K562 (cell line): ENCODE results near the gene TTC31. TPM values are rescaled to one million over a fixed set of nuclear protein-coding genes. Genes with fewer than 3 reads are reported as not detected.

Experiments
- BDP1 ChIP-seq: IDR thresholded peaks from 3 replicates; pipeline ENCODE4 v1.6.1; 2011; ENCODE audit not compliant: insufficient read length, insufficient read depth
- CAMTA2 ChIP-seq: fragments of 250-450 bp; sonication (Bioruptor Pico); conservative IDR thresholded peaks from 2 replicates; pipeline ENCODE4 v1.5.1; 2022
- CBFA2T3 ChIP-seq: fragments of 450-650 bp; IDR thresholded peaks from 2 replicates; pipeline ENCODE4 v1.6.1; 2017
- CEBPG ChIP-seq, 3 experiments: fragments of 200-800 bp in 1 of 3; sonication (Bioruptor generic) in 1 of 3; sonication (generic) in 1 of 3; formaldehyde crosslinking in 1 of 3; IDR thresholded peaks in 2 of 3; conservative IDR thresholded peaks in 1 of 3; 2 replicates each; pipeline versions ENCODE4 v1.6.1 to v1.8.0; 2016 to 2022; ENCODE audit warnings: missing compliant biosample characterization in 2 of 3, missing genetic modification characterization in 2 of 3, mild to moderate bottlenecking in 1 of 3, missing genetic modification reagents in 1 of 3
- DPF2 ChIP-seq: fragments of 450-650 bp; IDR thresholded peaks from 2 replicates; pipeline ENCODE4 v1.6.1; 2016
- E2F8 ChIP-seq: fragments of 450-650 bp; IDR thresholded peaks from 2 replicates; pipeline ENCODE4 v1.7.1; 2018; ENCODE audit warnings: mild to moderate bottlenecking, low read depth; ENCODE audit not compliant: partially characterized antibody
- HCFC1 ChIP-seq: IDR thresholded peaks from 2 replicates; pipeline ENCODE4 v1.6.1; 2012; ENCODE audit warnings: low read depth, low read length, improper control_type of control experiment
- NKRF ChIP-seq: fragments of 450-650 bp; IDR thresholded peaks from 2 replicates; pipeline ENCODE4 v1.6.1; 2016; ENCODE audit warnings: borderline replicate concordance
- POLR2G ChIP-seq: fragments of 200-400 bp; formaldehyde crosslinking; IDR thresholded peaks from 2 replicates; pipeline ENCODE4 v1.6.1; 2017; ENCODE audit warnings: low read depth, mild to moderate bottlenecking, antibody characterized with exemption, low read length, moderate library complexity
- RAD21 ChIP-seq, 2 experiments: fragments of 250-450 bp in 1 of 2; fragments of 450-650 bp in 1 of 2; sonication (Bioruptor Pico) in 1 of 2; formaldehyde crosslinking in 1 of 2; IDR thresholded peaks in 1 of 2; conservative IDR thresholded peaks in 1 of 2; 2 replicates each; pipeline versions ENCODE4 v1.4.0 to v1.8.0; 2020 to 2022; ENCODE audit warnings: mild to moderate bottlenecking in 2 of 2, moderate library complexity in 1 of 2
- RREB1 ChIP-seq: fragments of 250-450 bp; sonication (Bioruptor Pico); IDR thresholded peaks from 2 replicates; pipeline ENCODE4 v1.4.0; 2020
- SMAD4 ChIP-seq: fragments of 250-450 bp; sonication (Bioruptor Pico); conservative IDR thresholded peaks from 2 replicates; pipeline ENCODE4 v1.8.0; 2021; ENCODE audit warnings: inconsistent platforms, mild to moderate bottlenecking, moderate library complexity
- TAF7 ChIP-seq: fragments of 450-650 bp; IDR thresholded peaks from 2 replicates; pipeline ENCODE4 v1.6.1; 2016; ENCODE audit warnings: missing genetic modification characterization, missing compliant biosample characterization
- TBP ChIP-seq: optimal IDR thresholded peaks from 2 replicates; pipeline ENCODE3; 2011; ENCODE audit warnings: low read depth, low read length, improper control_type of control experiment
- ZEB2 ChIP-seq: fragments of 450-650 bp; IDR thresholded peaks from 2 replicates; pipeline ENCODE4 v1.6.1; 2016
- ZFX ChIP-seq: sonication (generic); formaldehyde crosslinking; IDR thresholded peaks from 2 replicates; pipeline ENCODE4 v1.8.0; 2022; ENCODE audit warnings: mild to moderate bottlenecking, missing genetic modification reagents, moderate library complexity
- ZNF408 ChIP-seq: fragments of 250-450 bp; sonication (Bioruptor Pico); IDR thresholded peaks from 2 replicates; pipeline ENCODE4 v1.4.0; 2020; ENCODE audit warnings: low read depth, mild to moderate bottlenecking, moderate library complexity
- polyA plus RNA-seq, 8 experiments: library from polyadenylated mRNA; depleted of rRNA in 4 of 8; stranded (reverse) in 5 of 8; unstranded in 3 of 8; fragments of >200 nt; fragmentation: Nextera tagmentation in 2 of 8; fragmentation: Illumina TruSeq in 1 of 8; extraction: Ambion mirVana in 2 of 8; extraction: Trizol in 1 of 8; gene quantifications; 2 replicates each; pipeline versions ENCODE4 v1.2.1 to v1.2.3, GENCODE V29; 2011 to 2014; ENCODE audit warnings: inconsistent platforms in 1 of 8, missing spikeins in 1 of 8
- total RNA-seq, 7 experiments: library from RNA; depleted of rRNA in 6 of 7; stranded (reverse); fragments of >200 nt in 6 of 7; fragmentation: Illumina TruSeq in 2 of 7; extraction: Trizol in 2 of 7; gene quantifications; 2 replicates each; pipeline versions ENCODE4 v1.2.1 to v1.2.3, GENCODE V29; 2011 to 2021; ENCODE audit warnings: low replicate concordance in 1 of 7

The TTC31 gene
- total and polyA plus RNA-seq, 9 of the 15 experiments (the other 6 are each of a cell fraction or from before 2014, with no cell fraction given), result 4.7 to 30.5 (median 15.9) TPM

GRCh38 chr2:74482801-74483674, at the start of gene TTC31, which contains the start of gene CCDC142 (continued):
- TF ChIP-seq E2F8 (peak; percentile 87), CAMTA2 (CRISPR knock-in tag) (no peak), POLR2G (peak; percentile 70), RAD21 (CRISPR knock-in tag; conservative IDR thresholded peaks at IDR 0.05 in 1 of 2, IDR thresholded peaks at IDR 0.05 in 1 of 2) (peak; percentile 88 to 89), NKRF (peak; percentile 66), SMAD4 (no peak; the same call in 1 of the 2 replicates), ZEB2 (0 out of 2 replicates have a peak, but pooled peaks have one; percentile 24), ZNF408 (CRISPR knock-in tag) (no peak), BDP1 (no peak), DPF2 (peak; percentile 27; the same call in 1 of the 2 replicates), RREB1 (CRISPR knock-in tag) (no peak), TBP (peak; percentile 84), CEBPG (CRISPR knock-in tag; IDR thresholded peaks at IDR 0.05) (no peak), CEBPG (tag; conservative IDR thresholded peaks at IDR 0.05 in 1 of 2, IDR thresholded peaks at IDR 0.05 in 1 of 2) (no peak), ZFX (CRISPR knock-in tag) (peak; percentile 82), HCFC1 (peak; percentile 89), CBFA2T3 (no peak), TAF7 (peak; percentile 82)
